H1 (cell line): ENCODE measurements around the gene GCK.
A peak's percentile ranks its signal among the peaks of the same experiment; 100 is the strongest.

Source experiments
- CEBPB ChIP-seq: IDR thresholded peaks from 2 replicates; pipeline ENCODE4 v1.6.1; 2012; ENCODE audit warnings: low read depth, low read length
- CHD2 ChIP-seq: IDR thresholded peaks from 2 replicates; pipeline ENCODE4 v1.6.1; 2012; ENCODE audit warnings: low read length, improper control_type of control experiment
- EGR1 ChIP-seq: IDR thresholded peaks from 2 replicates; pipeline ENCODE4 v1.6.1; 2011; ENCODE audit warnings: low read depth, low read length, borderline replicate concordance
- EZH2 ChIP-seq: fragments of 200-600 bp; sonication (generic); IDR thresholded peaks from 2 replicates; pipeline ENCODE4 v1.7.1; 2012; ENCODE audit warnings: low read depth, mild to moderate bottlenecking, moderate library complexity, low read length, inconsistent platforms; ENCODE audit not compliant: severe bottlenecking
- NRF1 ChIP-seq: IDR thresholded peaks from 2 replicates; pipeline ENCODE4 v1.6.1; 2011; ENCODE audit warnings: mild to moderate bottlenecking, low read depth, low read length, improper control_type of control experiment
- POLR2A ChIP-seq, 2 experiments: IDR thresholded peaks; 1 replicate in 1 of 2; 2 replicates in 1 of 2; pipeline ENCODE4 v1.6.1; 2011; ENCODE audit warnings: low read depth in 2 of 2, low read length in 2 of 2, mild to moderate bottlenecking in 2 of 2; ENCODE audit errors: control extremely low read depth in 1 of 2
- POLR2AphosphoS5 ChIP-seq: IDR thresholded peaks from 2 replicates; pipeline ENCODE4 v1.6.1; 2011; ENCODE audit warnings: low read depth, low read length
- SP1 ChIP-seq: IDR thresholded peaks from 2 replicates; pipeline ENCODE4 v1.6.1; 2011; ENCODE audit warnings: low read depth, low read length
- SRF ChIP-seq: IDR thresholded peaks from 2 replicates; pipeline ENCODE4 v1.6.1; 2011; ENCODE audit warnings: mild to moderate bottlenecking, low read depth, low read length, moderate library complexity
- TEAD4 ChIP-seq: IDR thresholded peaks from 2 replicates; pipeline ENCODE4 v1.6.1; 2012; ENCODE audit warnings: low read depth, low read length, inconsistent platforms, mixed read lengths
- YY1 ChIP-seq: IDR thresholded peaks from 2 replicates; pipeline ENCODE4 v1.6.1; 2011; ENCODE audit warnings: low read depth, mild to moderate bottlenecking, low read length
- TF ChIP-seq, protein P1 (sequence below), 3 experiments: IDR thresholded peaks; 1 replicate in 2 of 3; 2 replicates in 1 of 3; pipeline versions ENCODE4 v1.5.1 to v1.6.1; 2011; ENCODE audit warnings: low read length in 3 of 3, mild to moderate bottlenecking in 3 of 3, inconsistent platforms in 2 of 3, low read depth in 1 of 3, moderate library complexity in 1 of 3; ENCODE audit not compliant: insufficient read depth in 1 of 3; ENCODE audit errors: control extremely low read depth in 1 of 3

- no peak for TF ChIP-seq YY1
- TF ChIP-seq, protein P1, sequence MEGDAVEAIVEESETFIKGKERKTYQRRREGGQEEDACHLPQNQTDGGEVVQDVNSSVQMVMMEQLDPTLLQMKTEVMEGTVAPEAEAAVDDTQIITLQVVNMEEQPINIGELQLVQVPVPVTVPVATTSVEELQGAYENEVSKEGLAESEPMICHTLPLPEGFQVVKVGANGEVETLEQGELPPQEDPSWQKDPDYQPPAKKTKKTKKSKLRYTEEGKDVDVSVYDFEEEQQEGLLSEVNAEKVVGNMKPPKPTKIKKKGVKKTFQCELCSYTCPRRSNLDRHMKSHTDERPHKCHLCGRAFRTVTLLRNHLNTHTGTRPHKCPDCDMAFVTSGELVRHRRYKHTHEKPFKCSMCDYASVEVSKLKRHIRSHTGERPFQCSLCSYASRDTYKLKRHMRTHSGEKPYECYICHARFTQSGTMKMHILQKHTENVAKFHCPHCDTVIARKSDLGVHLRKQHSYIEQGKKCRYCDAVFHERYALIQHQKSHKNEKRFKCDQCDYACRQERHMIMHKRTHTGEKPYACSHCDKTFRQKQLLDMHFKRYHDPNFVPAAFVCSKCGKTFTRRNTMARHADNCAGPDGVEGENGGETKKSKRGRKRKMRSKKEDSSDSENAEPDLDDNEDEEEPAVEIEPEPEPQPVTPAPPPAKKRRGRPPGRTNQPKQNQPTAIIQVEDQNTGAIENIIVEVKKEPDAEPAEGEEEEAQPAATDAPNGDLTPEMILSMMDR (IDR thresholded peaks at IDR 0.05; ENCODE audit: control extremely low read depth in 1 of 3, insufficient read depth in 1 of 3, low read depth in 1 of 3, low read length in 3 of 3) = peak in 1 of 3 experiments; percentile 24; a peak in 2 of 4 replicates
- TF ChIP-seq EGR1 = no peak
- no peak for TF ChIP-seq SRF
- no peak for TF ChIP-seq CEBPB
- TF ChIP-seq CHD2 = no peak
- TF ChIP-seq EZH2 = no peak
- no peak for TF ChIP-seq NRF1
- TF ChIP-seq POLR2A (IDR thresholded peaks at IDR 0.05; ENCODE audit: control extremely low read depth in 1 of 2, low read depth in 2 of 2, low read length in 2 of 2) = no peak
- no peak for TF ChIP-seq SP1
- no peak for TF ChIP-seq TEAD4
- no peak for TF ChIP-seq POLR2AphosphoS5
Measured at GRCh38 chr7:44138698-44139097, 50.5 kb downstream of the GCK start.
